Uterus (tissue), 2 donors: Measurements from ENCODE around the gene FMN1.

Experiments
- CTCF ChIP-seq, 4 experiments: fragments of 200-600 bp in 2 of 4; fragments of 450-650 bp in 2 of 4; sonication (generic) in 2 of 4; IDR thresholded peaks; one replicate each; pipeline ENCODE4 v1.5.1; 2016 to 2019; ENCODE audit warnings: antibody characterized with exemption in 4 of 4, mild to moderate bottlenecking in 2 of 4, moderate library complexity in 1 of 4
- POLR2A ChIP-seq, 2 donors: fragments of 450-650 bp; IDR thresholded peaks; one replicate each; pipeline ENCODE4 v1.6.1; 2016; ENCODE audit warnings: antibody characterized with exemption in 2 of 2, mild to moderate bottlenecking in 1 of 2, moderate library complexity in 1 of 2

GRCh38 chr15:32824777-32825176, 369.7 kb downstream of the FMN1 start:
- TF ChIP-seq CTCF (IDR thresholded peaks at IDR 0.05) (no peak), POLR2A (IDR thresholded peaks at IDR 0.05) (no peak)
